B cell (primary cell): ENCODE measurements around the gene ZBTB3. TPM values are rescaled to one million over a fixed set of nuclear protein-coding genes. Genes with fewer than 3 reads are reported as not detected.
A peak's percentile ranks its signal among the peaks of the same experiment; 100 is the strongest.

ENCODE experiments used
- ATAC-seq: fragments of 200-7000 bp; cut with Tn5 transposase; one replicate; pipeline ENCODE4 v1.10.0; 2021; ENCODE audit warnings: low read depth, mild to moderate bottlenecking, moderate number of reproducible peaks, moderate library complexity
- CTCF ChIA-PET: fragments of 350-600 bp; sonication (Branson Sonifier 250); formaldehyde crosslinking; loops from one replicate; lab custom pipeline; 2021; ENCODE audit warnings: antibody characterized with exemption, inconsistent platforms; lab: Charles Lee
- POLR2A ChIA-PET: fragments of 350-600 bp; sonication (Branson Sonifier 250); formaldehyde crosslinking; loops from one replicate; lab custom pipeline; 2021; ENCODE audit warnings: antibody characterized with exemption; lab: Charles Lee
- DNase-seq: peaks from one replicate; pipeline ENCODE4 v3.0.0; 2013
- H2AFZ ChIP-seq: 2 replicates; pipeline ENCODE4 v1.6.1; 2012; ENCODE audit warnings: mild to moderate bottlenecking, low read depth, low read length; ENCODE audit not compliant: insufficient read depth, poor library complexity, severe bottlenecking
- H3K27ac ChIP-seq, 2 donors: 1 replicate in 1 of 2; 2 replicates in 1 of 2; pipeline ENCODE4 v1.5.1; 2012 to 2013; ENCODE audit warnings: low read length in 2 of 2, mild to moderate bottlenecking in 2 of 2, moderate library complexity in 1 of 2
- H3K27me3 ChIP-seq, 4 experiments: fragments of 200-600 bp in 1 of 4; sonication (generic) in 1 of 4; replicated peaks in 1 of 4; 1 replicate in 2 of 4; 2 replicates in 2 of 4; pipeline versions ENCODE4 v1.6.1 to v1.7.0; 2013 to 2016; ENCODE audit warnings: low read length in 3 of 4, mild to moderate bottlenecking in 2 of 4, mixed read lengths in 1 of 4, moderate library complexity in 1 of 4; ENCODE audit not compliant: insufficient read depth in 4 of 4, control insufficient read depth in 3 of 4; ENCODE audit errors: control extremely low read depth in 1 of 4
- H3K36me3 ChIP-seq, 2 experiments: replicated peaks in 1 of 2; 1 replicate in 1 of 2; 2 replicates in 1 of 2; pipeline versions ENCODE4 v1.6.1 to v1.7.1; 2013; ENCODE audit warnings: low read length in 1 of 2; ENCODE audit not compliant: insufficient read depth in 2 of 2, control insufficient read depth in 1 of 2; ENCODE audit errors: control extremely low read depth in 1 of 2, extremely low read depth in 1 of 2
- H3K4me1 ChIP-seq, 2 donors: fragments of 200-600 bp in 1 of 2; sonication (generic) in 1 of 2; 1 replicate in 1 of 2; 2 replicates in 1 of 2; pipeline versions ENCODE4 v1.5.1 to v1.6.1; 2013 to 2017; ENCODE audit warnings: low read length in 2 of 2; ENCODE audit not compliant: control insufficient read depth in 2 of 2, insufficient read depth in 2 of 2
- H3K4me2 ChIP-seq: replicated peaks from 2 replicates; pipeline ENCODE3; 2012; ENCODE audit warnings: mild to moderate bottlenecking, low read depth, low read length; ENCODE audit not compliant: poor library complexity, severe bottlenecking
- H3K4me3 ChIP-seq, 5 experiments: fragments of 200-600 bp in 1 of 5; sonication (generic) in 1 of 5; 1 replicate in 3 of 5; 2 replicates in 2 of 5; pipeline versions ENCODE4 v1.5.1 to v1.7.0; 2011 to 2016; ENCODE audit warnings: low read length in 4 of 5, mild to moderate bottlenecking in 4 of 5, low read depth in 2 of 5, control low read depth in 1 of 5, moderate library complexity in 1 of 5; ENCODE audit not compliant: insufficient read depth in 1 of 5; ENCODE audit errors: control extremely low read depth in 1 of 5, extremely low read depth in 1 of 5
- H3K79me2 ChIP-seq: fragments of 200-600 bp; sonication (generic); one replicate; pipeline ENCODE4 v1.6.0; 2016; ENCODE audit warnings: low read length; ENCODE audit not compliant: control insufficient read depth, insufficient read depth
- H3K9ac ChIP-seq: fragments of 200-600 bp; sonication (generic); 2 replicates; pipeline ENCODE4 v1.6.1; 2017; ENCODE audit warnings: mild to moderate bottlenecking, low read length, moderate library complexity
- H3K9me3 ChIP-seq, 3 donors: one replicate each; pipeline versions ENCODE4 v1.6.1 to v1.7.1; 2013; ENCODE audit warnings: low read length in 2 of 3; ENCODE audit not compliant: control insufficient read depth in 2 of 3, insufficient read depth in 1 of 3; ENCODE audit errors: control extremely low read depth in 1 of 3
- H4K20me1 ChIP-seq: 2 replicates; pipeline ENCODE4 v1.6.0; 2012; ENCODE audit warnings: mild to moderate bottlenecking, low read length; ENCODE audit not compliant: insufficient read depth, control insufficient read depth, poor library complexity, severe bottlenecking
- H3K27ac Mint-ChIP-seq: one replicate; pipeline ENCODE4 v1.8.0; 2021; ENCODE audit warnings: mixed read lengths
- H3K27me3 Mint-ChIP-seq: one replicate; pipeline ENCODE4 v1.8.0; 2021; ENCODE audit warnings: mixed read lengths
- H3K4me1 Mint-ChIP-seq: one replicate; pipeline ENCODE4 v1.8.0; 2021; ENCODE audit warnings: mixed read lengths
- H3K4me3 Mint-ChIP-seq: one replicate; pipeline ENCODE4 v1.8.0; 2021; ENCODE audit warnings: mixed read lengths
- H3K9me3 Mint-ChIP-seq: one replicate; pipeline ENCODE4 v1.8.0; 2022; ENCODE audit warnings: mixed read lengths; ENCODE audit not compliant: insufficient read depth
- EZH2 ChIP-seq: IDR thresholded peaks from 2 replicates; pipeline ENCODE4 v1.6.1; 2012; ENCODE audit warnings: borderline replicate concordance, low read depth, mild to moderate bottlenecking, moderate library complexity, low read length; ENCODE audit not compliant: insufficient read depth, poor library complexity, severe bottlenecking
- WGBS: methylation state at CpG from one replicate; pipeline ENCODE4 v1.1.5; 2013; ENCODE audit warnings: missing lambda C conversion rate; ENCODE audit not compliant: insufficient coverage; 5-methylcytosine and 5-hydroxymethylcytosine counted together
- intact Hi-C: fragments of 100-400 bp; cut with micrococcal nuclease; formaldehyde crosslinking; loops from one replicate; pipeline ENCODE4 v1.10.0; 2022
- polyA plus RNA-seq: library from polyadenylated mRNA; depleted of rRNA; stranded (reverse); fragments of >200 nt; gene quantifications from 2 replicates; pipeline ENCODE4 v1.2.3, GENCODE V29; 2012
- total RNA-seq, 2 donors: library from RNA; stranded (reverse); fragments of 120-200 nt in 1 of 2; gene quantifications; 1 replicate in 1 of 2; 2 replicates in 1 of 2; pipeline versions ENCODE4 v1.2.3 to v1.2.4, GENCODE V29; 2013 to 2022
- TF ChIP-seq, protein P1 (sequence below): fragments of 200-600 bp; IDR thresholded peaks from one replicate; pipeline ENCODE4 v1.8.0; 2022; ENCODE audit warnings: antibody characterized with exemption, mild to moderate bottlenecking

Gene ZBTB3
- total and polyA plus RNA-seq, 2 donors (not counting 1 experiment from before 2014, with no cell fraction given) = 8.7 to 22.0 TPM

DNA sequence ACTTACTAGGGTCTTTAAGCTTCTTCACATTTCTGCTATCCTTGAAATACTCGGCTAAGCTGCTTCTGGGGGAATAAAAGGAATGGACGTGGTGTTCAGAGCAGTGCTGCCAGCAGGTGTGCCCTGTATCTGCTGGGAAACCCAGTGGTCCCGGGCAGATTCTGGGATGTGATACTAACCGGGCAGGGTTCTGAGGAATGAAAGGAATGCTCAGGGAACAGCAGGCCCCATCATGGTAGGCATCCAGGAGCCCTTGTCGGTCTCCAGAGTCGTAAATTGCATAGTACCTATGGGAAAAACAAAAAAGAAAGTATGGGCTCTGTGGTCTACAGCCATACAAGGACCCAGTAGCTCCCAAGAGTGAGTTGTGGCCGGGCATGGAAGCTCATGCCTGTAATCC is 42.3 kb upstream of the ZBTB3 start:
- TF ChIP-seq EZH2 = no peak
- TF ChIP-seq, protein P1, sequence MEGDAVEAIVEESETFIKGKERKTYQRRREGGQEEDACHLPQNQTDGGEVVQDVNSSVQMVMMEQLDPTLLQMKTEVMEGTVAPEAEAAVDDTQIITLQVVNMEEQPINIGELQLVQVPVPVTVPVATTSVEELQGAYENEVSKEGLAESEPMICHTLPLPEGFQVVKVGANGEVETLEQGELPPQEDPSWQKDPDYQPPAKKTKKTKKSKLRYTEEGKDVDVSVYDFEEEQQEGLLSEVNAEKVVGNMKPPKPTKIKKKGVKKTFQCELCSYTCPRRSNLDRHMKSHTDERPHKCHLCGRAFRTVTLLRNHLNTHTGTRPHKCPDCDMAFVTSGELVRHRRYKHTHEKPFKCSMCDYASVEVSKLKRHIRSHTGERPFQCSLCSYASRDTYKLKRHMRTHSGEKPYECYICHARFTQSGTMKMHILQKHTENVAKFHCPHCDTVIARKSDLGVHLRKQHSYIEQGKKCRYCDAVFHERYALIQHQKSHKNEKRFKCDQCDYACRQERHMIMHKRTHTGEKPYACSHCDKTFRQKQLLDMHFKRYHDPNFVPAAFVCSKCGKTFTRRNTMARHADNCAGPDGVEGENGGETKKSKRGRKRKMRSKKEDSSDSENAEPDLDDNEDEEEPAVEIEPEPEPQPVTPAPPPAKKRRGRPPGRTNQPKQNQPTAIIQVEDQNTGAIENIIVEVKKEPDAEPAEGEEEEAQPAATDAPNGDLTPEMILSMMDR = no peak

GRCh38 chr11:62794201-62794775 is 40.3 kb upstream of the ZBTB3 start:
- WGBS = 98% methylated on average over 7 of the region's 8 CpGs
- H3K9me3 Mint-ChIP-seq = no peaks in the 10 kb centered on the region
- Histone ChIP-seq H3K4me2 (no peak overlapping the region), H3K4me3 (no peak overlapping the region), H3K27ac (no peak overlapping the region), H4K20me1 (peaks cover 6% of the 10 kb centered on the region), H3K9me3 (no peaks in the 10 kb centered on the region), H3K4me1 (peaks cover 17 to 20% of the 10 kb centered on the region in 2 donors), H3K9ac (no peak overlapping the region), H3K79me2 (peaks cover 48% of the 10 kb centered on the region), H2AFZ (no peak overlapping the region), H3K27me3 (no peaks in the 10 kb centered on the region), H3K36me3 (peaks cover 3 to 77% of the 10 kb centered on the region in 2 experiments)
- no peaks in the 10 kb centered on the region for H3K27me3 Mint-ChIP-seq
- peak overlapping the region; percentile 27 for H3K27ac Mint-ChIP-seq
- intact Hi-C loops = no loop called here
- ChIA-PET POLR2A (interaction anchor here (1.0 to 1.3 kb wide), 2 partner anchors 46 to 88 kb away, joined by 3 to 7 read pairs; no protein-coding TSS in a partner anchor), CTCF (interaction anchor here (0.5 to 1.8 kb wide), 5 partner anchors 8 to 14 kb away, joined by 3 to 8 read pairs (median 3); no protein-coding TSS in a partner anchor)
- TF ChIP-seq EZH2 = no peak
- TF ChIP-seq, protein P1 = no peak
- DNase-seq (no peak), ATAC-seq (no peak)
- H3K4me3 Mint-ChIP-seq = no peak overlapping the region
- H3K4me1 Mint-ChIP-seq = peaks cover 28% of the 10 kb centered on the region

More for the DNA sequence above, 42.3 kb upstream of the ZBTB3 start:
- Histone ChIP-seq H3K9me3 (no peaks in the 10 kb centered on the region), H3K4me1 (peaks cover 7 to 10% of the 10 kb centered on the region in 2 donors), H3K4me3 (no peak overlapping the region), H3K79me2 (peaks cover 49% of the 10 kb centered on the region), H3K4me2 (no peak overlapping the region), H3K27ac (no peak overlapping the region), H3K27me3 (no peaks in the 10 kb centered on the region), H4K20me1 (peaks cover 5% of the 10 kb centered on the region), H3K9ac (no peak overlapping the region), H2AFZ (no peak overlapping the region), H3K36me3 (peaks cover 17 to 87% of the 10 kb centered on the region in 2 experiments)
- WGBS = 96% methylated on average over 5 of the region's 7 CpGs
- Mint-ChIP-seq H3K9me3 (no peaks in the 10 kb centered on the region), H3K4me3 (no peak overlapping the region), H3K4me1 (peaks cover 12% of the 10 kb centered on the region), H3K27ac (no peak overlapping the region), H3K27me3 (no peaks in the 10 kb centered on the region)
- ATAC-seq (no peak), DNase-seq (no peak)
- intact Hi-C loops = no loop called here
- ChIA-PET POLR2A (interaction anchor here (0.9 to 1.1 kb wide), 2 partner anchors 10 to 16 kb away, joined by 3 to 5 read pairs; no protein-coding TSS in a partner anchor), CTCF (interaction anchor here (0.7 to 1.8 kb wide), 5 partner anchors 8 to 63 kb away, joined by 3 to 8 read pairs (median 4); no protein-coding TSS in a partner anchor)
